ENCODE measurements around the gene SETBP1. TPM values are rescaled to one million over a fixed set of nuclear protein-coding genes. Genes with fewer than 3 reads are reported as not detected.

SETBP1 gene
- total and polyA plus RNA-seq, 2 of the 8 experiments (the other 6 are each of a cell fraction or from before 2014, with no cell fraction given), result 2.0 to 6.5 TPM

DNA sequence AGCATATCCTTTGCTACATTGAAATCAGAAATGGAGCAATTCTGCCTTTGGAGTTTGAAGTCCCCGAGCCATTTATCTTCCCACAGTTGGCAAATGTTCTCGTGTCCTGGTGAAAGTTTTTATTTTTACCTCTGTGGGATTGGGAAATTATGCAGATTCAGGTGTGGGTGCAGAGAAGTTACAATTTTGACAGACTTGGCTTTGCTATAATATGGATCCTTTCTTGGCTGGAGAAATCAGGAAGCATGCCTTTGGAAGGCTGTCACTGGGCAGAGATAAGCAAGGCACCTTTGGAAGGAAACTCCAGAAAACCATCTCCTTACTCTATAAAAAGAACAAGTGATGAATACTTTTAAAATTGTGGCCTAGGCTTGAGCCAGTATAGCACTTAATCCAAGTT lies 278.3 kb downstream of the SETBP1 start (continued):
- TF ChIP-seq E2F6 (IDR thresholded peaks at IDR 0.05), result no peak
- no peak for TF ChIP-seq RAD21 (IDR thresholded peaks at IDR 0.05 in 1 of 2, conservative IDR thresholded peaks at IDR 0.05 in 1 of 2; ENCODE audit: low read depth in 2 of 2, low read length in 2 of 2)
- TF ChIP-seq RNF2 (IDR thresholded peaks at IDR 0.05; ENCODE audit: borderline replicate concordance, low read depth, low read length, missing control alignments, poor library complexity, severe bottlenecking), result no peak
- TF ChIP-seq POLR2A (IDR thresholded peaks at IDR 0.05; ENCODE audit: control extremely low read depth in 1 of 2, low read depth in 2 of 2, low read length in 2 of 2), result no peak

Data from H1 (cell line).